Measurements from ENCODE around the gene CARD6.

The CARD6 gene

DNA sequence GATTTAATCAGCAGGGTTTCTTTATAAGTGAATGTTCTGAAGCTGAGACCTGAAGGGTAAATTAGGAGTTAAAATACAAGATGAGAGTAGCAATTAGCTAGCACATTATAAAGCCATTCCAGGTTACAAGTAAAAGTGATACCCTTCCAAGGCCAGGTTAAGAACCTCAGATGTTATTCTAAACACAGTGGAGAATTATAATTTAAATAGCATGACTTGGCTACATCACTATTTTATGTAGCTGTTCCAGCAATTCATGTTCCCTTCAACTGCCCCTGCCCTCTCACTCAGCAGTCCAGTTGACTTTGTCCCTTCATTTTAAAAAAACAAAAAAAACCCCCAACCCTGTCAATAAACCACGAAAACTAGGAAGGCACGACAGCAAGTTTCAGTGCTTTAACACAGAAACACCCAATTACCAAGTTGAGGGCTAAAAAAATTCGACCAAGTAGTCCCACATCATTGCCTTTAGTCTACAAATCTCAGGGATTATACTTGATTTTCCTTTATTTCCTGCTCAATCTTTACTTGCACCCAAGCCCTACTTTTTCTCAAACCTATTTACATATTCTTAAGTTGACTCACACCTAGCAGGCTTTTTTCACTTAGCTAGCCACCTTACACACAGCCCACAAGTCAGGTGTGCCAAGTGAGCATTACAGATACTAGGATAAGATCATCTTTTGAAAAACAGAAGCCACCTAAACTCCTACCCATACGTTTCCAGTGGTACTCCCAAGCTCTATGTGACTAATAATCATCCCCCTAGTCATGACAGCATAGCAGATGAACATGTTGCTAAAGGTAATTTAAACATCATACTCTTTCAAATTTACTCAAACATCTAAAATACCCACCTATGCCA is 9.6 kb upstream of the CARD6 start:
- DNase-seq (ENCODE audit: insufficient read length) (no peak), FAIRE-seq (no peak)
- TF ChIP-seq POLR2A (IDR thresholded peaks at IDR 0.05; ENCODE audit: low read depth, low read length) (no peak), POLR2AphosphoS5 (IDR thresholded peaks at IDR 0.05; ENCODE audit: low read depth, low read length) (0 out of 2 replicates have a peak, but pooled peaks have one; percentile 2)

DNA sequence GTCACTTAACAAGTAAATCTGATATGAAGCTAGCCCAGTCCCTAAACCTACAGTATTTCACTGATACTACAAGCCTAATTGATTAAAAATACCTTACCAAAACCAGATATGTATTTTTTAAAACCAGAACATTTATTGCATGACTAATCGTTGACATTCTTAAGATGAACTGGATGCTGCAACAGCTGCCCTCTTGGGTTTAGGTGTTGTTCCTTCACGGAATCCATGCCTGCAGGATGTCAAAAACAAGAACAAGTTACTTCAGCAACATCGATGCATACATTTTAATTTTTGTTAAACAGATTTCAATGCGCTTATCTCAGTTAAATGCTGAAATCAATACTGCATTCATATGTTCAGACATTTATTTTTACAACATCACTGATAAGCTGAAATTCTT is 8.8 kb upstream of the CARD6 start:
- no peak for TF ChIP-seq POLR2A (IDR thresholded peaks at IDR 0.05; ENCODE audit: low read depth, low read length)
- TF ChIP-seq TAF1 (IDR thresholded peaks at IDR 0.05; ENCODE audit: borderline replicate concordance, low read depth, low read length), result no peak
- TF ChIP-seq POLR2AphosphoS5 (IDR thresholded peaks at IDR 0.05; ENCODE audit: low read depth, low read length), result no peak
- no peak for DNase-seq (ENCODE audit: insufficient read length)
- FAIRE-seq, result no peak

DNA sequence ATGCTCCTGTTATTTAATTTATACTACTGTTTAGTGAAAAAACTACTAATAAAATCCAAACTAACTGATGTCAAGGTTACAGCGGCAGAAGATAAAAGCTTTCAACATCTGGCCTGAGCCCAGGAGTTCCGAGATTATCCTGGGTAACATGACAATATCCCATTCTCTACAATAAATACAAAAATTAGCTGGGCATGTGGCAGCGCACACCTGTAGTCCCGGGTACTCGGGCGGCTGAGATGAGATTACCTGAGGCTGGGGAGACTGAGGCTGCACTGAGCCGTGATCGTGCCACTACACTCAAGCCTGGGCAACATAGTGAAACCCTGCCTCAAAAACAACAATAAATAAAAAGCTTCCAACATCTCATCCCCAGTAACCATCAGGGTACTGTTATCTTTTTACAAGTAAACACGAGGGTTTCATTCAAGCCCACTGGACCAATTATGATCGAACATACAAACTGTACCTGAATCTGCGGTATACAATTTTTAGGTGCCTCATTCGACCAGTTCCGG is 7.4 kb upstream of the CARD6 start:
- 0 out of 2 replicates have a peak, but pooled peaks have one; percentile 8 for TF ChIP-seq POLR2A (IDR thresholded peaks at IDR 0.05; ENCODE audit: low read depth, low read length)
- TF ChIP-seq POLR2AphosphoS5 (IDR thresholded peaks at IDR 0.05; ENCODE audit: low read depth, low read length), result 0 out of 2 replicates have a peak, but pooled peaks have one; percentile 25
- no peak for TF ChIP-seq TAF1 (IDR thresholded peaks at IDR 0.05; ENCODE audit: borderline replicate concordance, low read depth, low read length)
- FAIRE-seq (no peak), DNase-seq (ENCODE audit: insufficient read length) (no peak)

DNA sequence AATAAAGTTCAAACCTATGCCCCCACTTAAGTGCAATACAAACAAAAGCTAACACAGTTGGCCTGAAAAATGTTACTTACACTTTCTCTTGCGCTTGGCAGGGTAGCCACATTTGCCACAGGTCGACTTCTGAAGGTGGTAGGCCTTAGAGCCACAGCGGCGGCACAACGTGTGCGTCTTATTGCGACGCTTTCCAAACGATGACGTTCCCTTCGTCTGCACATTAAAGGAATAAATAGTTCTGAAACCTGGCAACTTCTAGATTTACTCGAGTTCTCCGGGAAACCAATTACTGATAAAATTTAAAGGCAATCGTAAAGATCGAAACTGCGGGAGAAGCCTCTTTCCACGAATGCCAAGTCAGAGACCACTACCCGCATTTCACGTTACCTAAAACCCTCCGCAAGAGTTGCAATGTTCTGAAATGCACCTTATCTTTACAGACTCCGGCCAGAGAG is 6.7 kb upstream of the CARD6 start:
- no peak for TF ChIP-seq TAF1 (IDR thresholded peaks at IDR 0.05; ENCODE audit: borderline replicate concordance, low read depth, low read length)
- TF ChIP-seq POLR2A (IDR thresholded peaks at IDR 0.05; ENCODE audit: low read depth, low read length), result no peak
- TF ChIP-seq POLR2AphosphoS5 (IDR thresholded peaks at IDR 0.05; ENCODE audit: low read depth, low read length), result no peak; the same call in 1 of the 2 replicates
- FAIRE-seq (no peak), DNase-seq (ENCODE audit: insufficient read length) (no peak)

DNA sequence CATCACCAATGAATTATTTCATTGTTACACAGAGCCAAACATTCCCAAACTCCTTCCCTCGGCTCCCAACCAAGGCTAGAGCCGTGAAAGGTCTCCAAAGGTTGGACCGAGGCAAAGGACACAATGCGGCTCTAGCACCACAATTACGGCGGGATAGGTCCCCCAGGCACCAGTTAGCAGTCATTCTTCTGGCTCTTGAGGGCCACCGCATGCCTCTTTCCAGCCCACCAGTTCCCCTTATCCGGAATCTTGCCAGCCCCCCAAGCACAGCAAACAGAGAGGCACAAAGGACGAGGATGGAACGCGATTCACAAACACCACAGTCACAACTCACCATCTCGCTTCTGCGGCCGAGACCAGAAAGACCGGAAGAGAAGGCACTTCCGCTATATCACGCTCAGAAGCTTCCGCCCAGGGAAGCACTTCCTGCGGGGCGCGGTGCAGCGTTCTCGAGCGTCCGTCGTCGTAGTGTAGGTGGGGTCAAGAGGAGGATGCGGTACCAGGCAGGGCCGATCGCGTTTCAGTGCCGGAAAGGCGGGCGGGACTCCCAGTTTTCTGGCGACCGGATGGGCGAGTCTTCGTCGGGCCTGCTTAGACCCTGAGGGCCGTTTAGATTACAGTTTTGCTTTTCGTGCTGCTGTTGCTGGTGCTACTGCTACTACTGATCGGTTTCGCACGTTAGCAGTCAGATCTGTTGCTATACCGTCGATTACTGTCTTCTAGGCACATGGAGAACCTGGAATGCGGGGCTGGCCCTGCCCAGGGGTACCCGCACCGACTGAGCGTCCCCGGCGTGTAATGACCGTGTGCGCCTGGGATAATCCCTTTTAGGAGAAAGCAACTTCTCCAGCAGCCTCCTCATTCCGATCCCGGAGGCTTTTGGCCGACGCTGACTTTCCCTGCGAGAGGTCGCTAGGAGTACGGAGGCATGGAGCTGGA is 6.0 kb upstream of the CARD6 start, which contains the start of gene RPL37:
RPL37 (minus strand) TSS at position 374 of the 939 bp plus-strand sequence; CDS start at position 337, 37 bp downstream.
- FAIRE-seq, result peak; percentile 89
- TF ChIP-seq POLR2A (IDR thresholded peaks at IDR 0.05; ENCODE audit: low read depth, low read length) (peak; percentile 100), POLR2AphosphoS5 (IDR thresholded peaks at IDR 0.05; ENCODE audit: low read depth, low read length) (peak; percentile 100), TAF1 (IDR thresholded peaks at IDR 0.05; ENCODE audit: borderline replicate concordance, low read depth, low read length) (peak; percentile 99)
- peak; percentile 80 for DNase-seq (ENCODE audit: insufficient read length)

DNA sequence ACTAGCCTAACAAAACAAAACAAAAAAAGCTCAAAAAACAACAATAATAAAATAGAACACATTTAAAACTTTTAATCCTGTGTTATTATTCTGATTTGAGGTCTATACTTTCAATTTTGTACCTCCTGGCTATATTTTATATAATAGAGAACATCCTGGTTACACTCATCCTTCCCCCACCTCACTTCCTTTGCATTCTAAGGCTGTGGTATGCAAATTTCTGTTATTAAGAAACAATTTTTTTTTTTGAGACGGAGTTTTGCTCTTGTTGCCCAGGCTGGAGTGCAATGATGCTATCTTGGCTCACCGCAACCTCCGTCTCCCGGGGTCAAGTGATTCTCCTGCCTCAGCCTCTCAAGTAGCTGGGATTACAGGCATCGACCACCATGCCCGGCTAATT is 3.1 kb upstream of the CARD6 start:
- DNase-seq (ENCODE audit: insufficient read length), result no peak

DNA sequence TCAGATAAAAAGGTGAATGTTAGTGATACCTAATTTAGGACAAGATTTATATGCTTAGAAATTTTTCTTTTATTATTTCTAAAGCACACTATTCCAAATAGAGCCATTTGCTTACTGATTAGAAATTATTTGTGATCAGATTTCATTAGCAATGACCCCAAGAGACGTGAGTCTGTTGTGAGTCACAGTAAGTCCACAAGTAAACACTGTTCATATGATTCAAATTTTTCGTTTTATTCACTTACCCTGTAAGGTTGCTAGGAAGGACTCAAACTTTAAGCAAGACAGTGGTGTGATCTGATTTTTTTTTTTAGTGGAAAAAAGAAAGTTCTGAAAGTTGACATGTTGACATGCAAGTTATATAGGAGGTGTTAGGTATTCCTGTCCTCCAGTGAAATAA is 1.2 kb downstream of the CARD6 start:
- FAIRE-seq, result no peak
- DNase-seq (ENCODE audit: insufficient read length), result no peak
- TF ChIP-seq POLR2AphosphoS5 (IDR thresholded peaks at IDR 0.05; ENCODE audit: low read depth, low read length), result no peak
- no peak for TF ChIP-seq TAF1 (IDR thresholded peaks at IDR 0.05; ENCODE audit: borderline replicate concordance, low read depth, low read length)
- TF ChIP-seq POLR2A (IDR thresholded peaks at IDR 0.05; ENCODE audit: low read depth, low read length), result no peak

More for the DNA sequence above, 3.1 kb upstream of the CARD6 start:
- no peak for TF ChIP-seq POLR2A (IDR thresholded peaks at IDR 0.05; ENCODE audit: low read depth, low read length)
- TF ChIP-seq POLR2AphosphoS5 (IDR thresholded peaks at IDR 0.05; ENCODE audit: low read depth, low read length), result no peak
- no peak for TF ChIP-seq TAF1 (IDR thresholded peaks at IDR 0.05; ENCODE audit: borderline replicate concordance, low read depth, low read length)
- FAIRE-seq, result no peak

DNA sequence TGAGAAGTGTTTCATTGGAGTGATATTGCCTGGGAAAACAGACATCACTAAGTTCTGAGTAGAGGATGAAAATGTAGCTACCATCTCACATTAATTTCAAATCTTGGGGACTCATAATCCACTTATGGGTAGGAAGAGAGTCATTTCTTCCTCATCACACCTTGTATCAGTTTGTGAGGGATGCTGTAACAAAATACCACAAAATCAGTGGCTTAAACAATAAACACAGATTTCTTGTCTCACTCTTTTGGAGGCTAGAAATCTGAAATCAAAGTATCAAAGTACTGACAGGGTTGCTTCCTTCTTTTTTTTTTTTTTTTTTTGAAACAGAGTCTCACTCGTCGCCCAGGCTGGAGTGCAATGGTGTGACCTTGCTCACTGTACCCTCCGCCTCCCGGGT is 3.4 kb downstream of the CARD6 start:
- no peak for TF ChIP-seq POLR2A (IDR thresholded peaks at IDR 0.05; ENCODE audit: low read depth, low read length)
- TF ChIP-seq TAF1 (IDR thresholded peaks at IDR 0.05; ENCODE audit: borderline replicate concordance, low read depth, low read length), result no peak
- no peak for TF ChIP-seq POLR2AphosphoS5 (IDR thresholded peaks at IDR 0.05; ENCODE audit: low read depth, low read length)
- DNase-seq (ENCODE audit: insufficient read length) (no peak), FAIRE-seq (no peak)

DNA sequence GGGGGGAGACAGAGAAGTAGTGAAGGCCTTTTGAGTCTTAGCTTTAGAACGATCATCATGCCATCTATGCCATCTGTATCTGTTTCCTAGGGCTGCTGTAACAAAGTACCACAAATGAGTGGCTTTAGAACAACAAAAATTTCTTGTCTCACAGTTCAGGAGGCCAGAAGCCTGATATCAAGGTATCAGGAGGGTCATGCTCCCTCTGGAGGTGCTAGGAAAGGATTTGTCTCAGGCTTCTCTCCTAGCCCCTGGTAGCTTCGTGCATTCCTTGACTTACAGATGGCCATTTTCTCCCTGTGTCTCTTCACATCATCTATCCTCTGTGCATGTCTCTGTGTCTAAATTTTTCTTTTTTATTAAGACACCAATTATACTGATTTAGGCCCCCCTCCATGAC is 5.2 kb downstream of the CARD6 start:
- FAIRE-seq (no peak), DNase-seq (ENCODE audit: insufficient read length) (no peak)
- no peak for TF ChIP-seq POLR2AphosphoS5 (IDR thresholded peaks at IDR 0.05; ENCODE audit: low read depth, low read length)
- no peak for TF ChIP-seq POLR2A (IDR thresholded peaks at IDR 0.05; ENCODE audit: low read depth, low read length)
- no peak for TF ChIP-seq TAF1 (IDR thresholded peaks at IDR 0.05; ENCODE audit: borderline replicate concordance, low read depth, low read length)

DNA sequence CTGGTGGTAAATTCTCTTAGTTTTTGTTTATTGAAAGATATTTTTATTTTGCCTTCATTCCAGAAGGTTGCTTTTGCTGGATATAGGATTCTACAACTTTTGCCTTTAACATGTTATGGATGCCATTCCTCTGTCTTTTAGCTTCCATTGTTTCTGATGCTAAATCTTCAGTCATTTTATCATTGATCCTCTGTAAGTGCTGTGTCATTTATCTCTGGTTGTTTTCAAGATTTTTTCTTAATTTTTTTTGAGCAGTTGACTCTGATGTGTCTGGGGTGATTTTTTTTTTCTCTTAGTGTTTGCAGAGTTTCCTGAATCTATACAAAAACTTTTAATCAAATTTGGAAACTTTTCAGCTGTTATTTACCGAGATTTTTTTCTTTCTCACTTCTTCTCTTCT is 6.4 kb downstream of the CARD6 start:
- no peak for FAIRE-seq
- no peak for DNase-seq (ENCODE audit: insufficient read length)
- no peak for TF ChIP-seq TAF1 (IDR thresholded peaks at IDR 0.05; ENCODE audit: borderline replicate concordance, low read depth, low read length)
- TF ChIP-seq POLR2A (IDR thresholded peaks at IDR 0.05; ENCODE audit: low read depth, low read length), result no peak
- no peak for TF ChIP-seq POLR2AphosphoS5 (IDR thresholded peaks at IDR 0.05; ENCODE audit: low read depth, low read length)

DNA sequence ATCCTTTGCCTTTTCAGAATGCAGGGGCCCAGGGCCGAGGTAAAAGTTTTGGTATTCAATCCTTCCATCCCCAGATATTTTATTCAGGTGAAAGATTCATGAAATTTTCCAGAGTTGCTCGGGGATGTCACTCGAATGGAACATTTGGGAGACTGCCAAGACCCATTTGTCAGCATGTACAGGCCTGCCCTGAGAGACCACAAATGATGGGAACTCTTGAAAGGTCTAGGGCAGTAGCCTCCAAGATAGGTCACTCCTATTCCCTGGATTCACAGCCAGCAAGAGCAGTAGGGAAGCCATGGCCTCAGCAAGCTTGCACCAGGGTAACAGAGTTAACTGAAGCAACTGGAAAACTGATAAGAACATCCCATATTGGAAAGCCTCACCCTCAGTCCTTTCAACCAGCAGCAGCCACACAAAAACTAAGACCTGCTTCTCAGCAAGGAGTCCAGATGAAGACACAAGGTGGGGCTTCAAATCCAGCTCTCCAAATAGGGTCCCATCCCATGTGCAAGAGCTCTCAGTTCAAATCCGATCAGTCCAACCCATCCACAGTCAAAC is 12.5 kb downstream of the CARD6 start:
- no peak for TF ChIP-seq TAF1 (IDR thresholded peaks at IDR 0.05; ENCODE audit: borderline replicate concordance, low read depth, low read length)
- no peak for TF ChIP-seq POLR2AphosphoS5 (IDR thresholded peaks at IDR 0.05; ENCODE audit: low read depth, low read length)
- TF ChIP-seq POLR2A (IDR thresholded peaks at IDR 0.05; ENCODE audit: low read depth, low read length), result no peak
- DNase-seq (ENCODE audit: insufficient read length) (no peak), FAIRE-seq (no peak)
